Smooth muscle cell (in vitro differentiated cells): ENCODE measurements around the gene LRMDA. TPM values are rescaled to one million over a fixed set of nuclear protein-coding genes. Genes with fewer than 3 reads are reported as not detected.

Experiments
- DNase-seq: peaks from one replicate; lab custom pipeline; 2025; ENCODE audit not compliant: unreplicated experiment; lab: John Stamatoyannopoulos, UW
- H2AFZ ChIP-seq: fragments of 200-600 bp; sonication (generic); 2 replicates; pipeline ENCODE4 v1.6.0; 2016; ENCODE audit warnings: antibody characterized with exemption, low read depth, mild to moderate bottlenecking
- H3F3A ChIP-seq: fragments of 200-600 bp; sonication (generic); 2 replicates; pipeline ENCODE4 v1.6.0; 2017; ENCODE audit warnings: antibody characterized with exemption, low read depth
- H3K27ac ChIP-seq: fragments of 200-600 bp; sonication (generic); 2 replicates; pipeline ENCODE4 v1.5.1; 2016; ENCODE audit warnings: low read depth, mild to moderate bottlenecking
- H3K27me3 ChIP-seq: fragments of 200-600 bp; sonication (generic); 2 replicates; pipeline ENCODE4 v1.6.1; 2016; ENCODE audit warnings: low read depth, mild to moderate bottlenecking
- H3K36me3 ChIP-seq: fragments of 200-600 bp; sonication (generic); 2 replicates; pipeline ENCODE4 v1.5.1; 2016; ENCODE audit warnings: low read depth
- H3K4me1 ChIP-seq: fragments of 200-600 bp; sonication (generic); 2 replicates; pipeline ENCODE4 v1.5.1; 2016; ENCODE audit warnings: low read depth
- H3K4me2 ChIP-seq: fragments of 200-600 bp; sonication (generic); 2 replicates; pipeline ENCODE4 v1.6.0; 2016; ENCODE audit warnings: mild to moderate bottlenecking
- H3K4me3 ChIP-seq: fragments of 200-600 bp; sonication (generic); 2 replicates; pipeline ENCODE4 v1.5.1; 2016; ENCODE audit warnings: mild to moderate bottlenecking
- H3K79me2 ChIP-seq: fragments of 200-600 bp; sonication (generic); 2 replicates; pipeline ENCODE4 v1.6.0; 2016; ENCODE audit warnings: low read depth, mild to moderate bottlenecking
- H3K9ac ChIP-seq: fragments of 200-600 bp; sonication (generic); 2 replicates; pipeline ENCODE4 v1.6.0; 2016; ENCODE audit warnings: low read depth
- H3K9me3 ChIP-seq: fragments of 200-600 bp; sonication (generic); replicated peaks from 2 replicates; pipeline ENCODE4 v1.5.1; 2016; ENCODE audit warnings: low read depth
- H4K20me1 ChIP-seq: fragments of 200-600 bp; sonication (generic); 2 replicates; pipeline ENCODE4 v1.6.0; 2016; ENCODE audit warnings: low read depth
- CTCF ChIP-seq: fragments of 200-600 bp; sonication (generic); IDR thresholded peaks from 2 replicates; pipeline ENCODE4 v1.5.1; 2017; ENCODE audit warnings: borderline replicate concordance, mild to moderate bottlenecking, antibody characterized with exemption; ENCODE audit not compliant: insufficient read depth, poor library complexity, severe bottlenecking
- WGBS: methylation state at CpG from one replicate; pipeline ENCODE4 v1.1.7; 2016; ENCODE audit warnings: low lambda C conversion rate; 5-methylcytosine and 5-hydroxymethylcytosine counted together
- polyA plus RNA-seq: library from polyadenylated mRNA; unstranded; fragments of >200 nt; fragmentation: Nextera tagmentation; extraction: Ambion mirVana; gene quantifications from 2 replicates; pipeline ENCODE4 v1.2.1, GENCODE V29; 2016
- total RNA-seq: library from RNA; depleted of rRNA; stranded (reverse); fragments of >200 nt; gene quantifications from 2 replicates; pipeline ENCODE4 v1.2.3, GENCODE V29; 2014

The LRMDA gene
- total and polyA plus RNA-seq, 2 experiments from 2014 or later: 1.5 to 1.6 TPM

- no peak for DNase-seq
- no peaks in the 10 kb centered on the region for H3K9me3 ChIP-seq
- peaks cover 21% of the 10 kb centered on the region for H3K4me1 ChIP-seq
- no peaks in the 10 kb centered on the region for H3F3A ChIP-seq
- no peaks in the 10 kb centered on the region for H3K27me3 ChIP-seq
- no peak overlapping the region for H3K27ac ChIP-seq
- H3K79me2 ChIP-seq: no peaks in the 10 kb centered on the region
- H3K4me2 ChIP-seq: no peak overlapping the region
- H3K4me3 ChIP-seq: no peak overlapping the region
- no peak overlapping the region for H3K9ac ChIP-seq
- WGBS: 95% methylated on average over 3 of the region's 3 CpGs
- H2AFZ ChIP-seq: no peak overlapping the region
- TF ChIP-seq CTCF: no peak
- H3K36me3 ChIP-seq: no peaks in the 10 kb centered on the region
- no peaks in the 10 kb centered on the region for H4K20me1 ChIP-seq
Measured at GRCh38 chr10:76032700-76033039, 601.2 kb downstream of the LRMDA start.

- Histone ChIP-seq H3K27ac (no peak overlapping the region), H3K79me2 (no peaks in the 10 kb centered on the region), H2AFZ (no peak overlapping the region), H3K9me3 (peaks cover under 1% of the 10 kb centered on the region), H3F3A (no peaks in the 10 kb centered on the region), H3K4me1 (peaks cover 21% of the 10 kb centered on the region), H3K27me3 (no peaks in the 10 kb centered on the region), H3K4me2 (no peak overlapping the region), H3K9ac (no peak overlapping the region), H3K36me3 (peaks cover 3% of the 10 kb centered on the region), H3K4me3 (no peak overlapping the region), H4K20me1 (no peaks in the 10 kb centered on the region)
- WGBS: 77% methylated on average over 15 of the region's 15 CpGs
- TF ChIP-seq CTCF: no peak
- no peak for DNase-seq
Measured at GRCh38 chr10:76033457-76034196, 602.2 kb downstream of the LRMDA start.

- H3K4me2 ChIP-seq: peak overlapping the region; percentile 1
- 80% methylated on average over 23 of the region's 23 CpGs for WGBS
- no peak for TF ChIP-seq CTCF
- peaks cover 6% of the 10 kb centered on the region for H3K36me3 ChIP-seq
- peaks cover 21% of the 10 kb centered on the region for H3K4me1 ChIP-seq
- no peak overlapping the region for H2AFZ ChIP-seq
- peaks cover 10% of the 10 kb centered on the region for H3K9me3 ChIP-seq
- H3K27me3 ChIP-seq: no peaks in the 10 kb centered on the region
- no peak overlapping the region for H3K27ac ChIP-seq
- H3K9ac ChIP-seq: no peak overlapping the region
- no peaks in the 10 kb centered on the region for H3F3A ChIP-seq
- no peaks in the 10 kb centered on the region for H4K20me1 ChIP-seq
- H3K4me3 ChIP-seq: no peak overlapping the region
- no peaks in the 10 kb centered on the region for H3K79me2 ChIP-seq
- no peak for DNase-seq
Measured at GRCh38 chr10:76034353-76035205, 603.2 kb downstream of the LRMDA start.
